Measurements from ENCODE around the gene EPC2. TPM values are rescaled to one million over a fixed set of nuclear protein-coding genes. Genes with fewer than 3 reads are reported as not detected.

The EPC2 gene
- total and polyA plus RNA-seq, 2 experiments from 2014 or later, result 4.2 to 20.0 TPM

- in situ Hi-C loops (cut with MboI), result no loop called here
- peak overlapping the region; percentile 23; the same call in 1 of the 2 replicates for H3K27ac ChIP-seq
- no peaks in the 10 kb centered on the region for H3K27me3 ChIP-seq (replicated peaks; ENCODE audit: insufficient read depth)
- H3K9me2 ChIP-seq (ENCODE audit: insufficient read depth), result no peaks in the 10 kb centered on the region
- WGBS, 2 experiments (ENCODE audit: low coverage in 1 of 2, low lambda C conversion rate in 2 of 2, missing lambda C conversion rate in 2 of 2), result 7 to 14% methylated on average over 20 of the region's 20 CpGs
- H3K9ac ChIP-seq, result peak overlapping the region; percentile 52
- H3K79me2 ChIP-seq (ENCODE audit: insufficient read depth), result peaks cover 100% of the 10 kb centered on the region
- no peaks in the 10 kb centered on the region for H3K9me3 ChIP-seq (ENCODE audit: low read depth)
- no peaks in the 10 kb centered on the region for H3K36me3 ChIP-seq (ENCODE audit: low read depth)
- H3F3A ChIP-seq (ENCODE audit: insufficient read depth), result peaks cover 17% of the 10 kb centered on the region
- peaks cover 22% of the 10 kb centered on the region; the same call in 1 of the 2 replicates for H4K20me1 ChIP-seq (ENCODE audit: insufficient read depth)
- H3K4me2 ChIP-seq (ENCODE audit: unreplicated experiment), result peak overlapping the region; percentile 89
- H3K4me3 ChIP-seq, result peak overlapping the region; percentile 69
- no peak for TF ChIP-seq EZH2phosphoT487 (IDR thresholded peaks at IDR 0.05; ENCODE audit: insufficient read depth, low read depth)
- TF ChIP-seq EZH2 (IDR thresholded peaks at IDR 0.05; ENCODE audit: insufficient read depth, poor library complexity, severe bottlenecking), result no peak
- DNase-seq, result peak; percentile 85
- peak overlapping the region; percentile 49; the same call in 1 of the 2 replicates for H2AFZ ChIP-seq
- peaks cover 32% of the 10 kb centered on the region for H3K4me1 ChIP-seq (ENCODE audit: insufficient read depth)
Observed at GRCh38 chr2:148720501-148721001, 76.0 kb downstream of the EPC2 start.

- H3K36me3 ChIP-seq (ENCODE audit: low read depth), result no peaks in the 10 kb centered on the region
- H3F3A ChIP-seq (ENCODE audit: insufficient read depth), result peaks cover 17% of the 10 kb centered on the region
- H4K20me1 ChIP-seq (ENCODE audit: insufficient read depth), result peaks cover 19% of the 10 kb centered on the region; the same call in 1 of the 2 replicates
- no peaks in the 10 kb centered on the region for H3K27me3 ChIP-seq (replicated peaks; ENCODE audit: insufficient read depth)
- no peaks in the 10 kb centered on the region for H3K9me2 ChIP-seq (ENCODE audit: insufficient read depth)
- DNase-seq, result peak; percentile 31
- peaks cover 29% of the 10 kb centered on the region for H3K4me1 ChIP-seq (ENCODE audit: insufficient read depth)
- no peaks in the 10 kb centered on the region for H3K9me3 ChIP-seq (ENCODE audit: low read depth)
- H3K79me2 ChIP-seq (ENCODE audit: insufficient read depth), result peaks cover 100% of the 10 kb centered on the region
- peak overlapping the region; percentile 69 for H3K4me3 ChIP-seq
- 0 out of 2 replicates have a peak overlapping the region, but pooled peaks have one; percentile 52 for H3K9ac ChIP-seq
- H2AFZ ChIP-seq, result no peak overlapping the region
- peak overlapping the region; percentile 89 for H3K4me2 ChIP-seq (ENCODE audit: unreplicated experiment)
- TF ChIP-seq EZH2phosphoT487 (IDR thresholded peaks at IDR 0.05; ENCODE audit: insufficient read depth, low read depth), result no peak
- no peak for TF ChIP-seq EZH2 (IDR thresholded peaks at IDR 0.05; ENCODE audit: insufficient read depth, poor library complexity, severe bottlenecking)
- H3K27ac ChIP-seq, result peak overlapping the region; percentile 23
- in situ Hi-C loops (cut with MboI), result no loop called here
Observed at GRCh38 chr2:148721520-148721931, 77.0 kb downstream of the EPC2 start.

GRCh38 chr2:148721991-148722777, 77.6 kb downstream of the EPC2 start:
- Histone ChIP-seq H3K27ac (peak overlapping the region; percentile 23; the same call in 1 of the 2 replicates), H3K9ac (no peak overlapping the region), H3K9me2 (ENCODE audit: insufficient read depth) (no peaks in the 10 kb centered on the region), H3F3A (ENCODE audit: insufficient read depth) (peaks cover 17% of the 10 kb centered on the region), H3K9me3 (ENCODE audit: low read depth) (no peaks in the 10 kb centered on the region), H3K4me1 (ENCODE audit: insufficient read depth) (peaks cover 26% of the 10 kb centered on the region), H3K4me3 (no peak overlapping the region), H4K20me1 (ENCODE audit: insufficient read depth) (peaks cover 19% of the 10 kb centered on the region; the same call in 1 of the 2 replicates), H2AFZ (no peak overlapping the region), H3K27me3 (replicated peaks; ENCODE audit: insufficient read depth) (no peaks in the 10 kb centered on the region), H3K79me2 (ENCODE audit: insufficient read depth) (peaks cover 100% of the 10 kb centered on the region), H3K36me3 (ENCODE audit: low read depth) (no peaks in the 10 kb centered on the region), H3K4me2 (ENCODE audit: unreplicated experiment) (peak overlapping the region; percentile 89)
- no peak for TF ChIP-seq EZH2phosphoT487 (IDR thresholded peaks at IDR 0.05; ENCODE audit: insufficient read depth, low read depth)
- no peak for DNase-seq
- in situ Hi-C loops (cut with MboI), result no loop called here
- 86 to 87% methylated on average over 5 of the region's 5 CpGs for WGBS, 2 experiments (ENCODE audit: low coverage in 1 of 2, low lambda C conversion rate in 2 of 2, missing lambda C conversion rate in 2 of 2)

GRCh38 chr2:148725564-148725963, 81.0 kb downstream of the EPC2 start:
- no peak for TF ChIP-seq EZH2 (IDR thresholded peaks at IDR 0.05; ENCODE audit: insufficient read depth, poor library complexity, severe bottlenecking)
- H3F3A ChIP-seq (ENCODE audit: insufficient read depth), result peaks cover 17% of the 10 kb centered on the region
- H3K4me2 ChIP-seq (ENCODE audit: unreplicated experiment), result no peak overlapping the region
- no peak overlapping the region for H2AFZ ChIP-seq
- H3K36me3 ChIP-seq (ENCODE audit: low read depth), result no peaks in the 10 kb centered on the region
- H3K9ac ChIP-seq, result no peak overlapping the region
- no peaks in the 10 kb centered on the region for H3K9me3 ChIP-seq (ENCODE audit: low read depth)
- peaks cover 98% of the 10 kb centered on the region for H3K79me2 ChIP-seq (ENCODE audit: insufficient read depth)
- peaks cover 22% of the 10 kb centered on the region; the same call in 1 of the 2 replicates for H4K20me1 ChIP-seq (ENCODE audit: insufficient read depth)
- in situ Hi-C loops (cut with MboI), result no loop called here
- no peak overlapping the region for H3K27ac ChIP-seq
- H3K27me3 ChIP-seq (replicated peaks; ENCODE audit: insufficient read depth), result no peaks in the 10 kb centered on the region
- H3K9me2 ChIP-seq (ENCODE audit: insufficient read depth), result no peaks in the 10 kb centered on the region
- H3K4me1 ChIP-seq (ENCODE audit: insufficient read depth), result peaks cover 21% of the 10 kb centered on the region
- H3K4me3 ChIP-seq, result no peak overlapping the region
- WGBS, 2 experiments (ENCODE audit: low coverage in 1 of 2, low lambda C conversion rate in 2 of 2, missing lambda C conversion rate in 2 of 2), result 97 to 100% methylated on average over 1 of the region's 1 CpG
- DNase-seq, result no peak

All from GM23248 (cell line).